ENCODE data around the gene NUTF2.
A peak's percentile ranks its signal among the peaks of the same experiment; 100 is the strongest.
"Not testable (repeated sequence)": the region's sequence is repeated elsewhere in the genome, so short reads cannot be mapped to it uniquely, and the experiment has no call there.

The NUTF2 gene

GRCh38 chr16:67841198-67841815, 5.4 kb upstream of the NUTF2 start:
- no peak for DNase-seq

GRCh38 chr16:67841816-67842508, 4.8 kb upstream of the NUTF2 start, which contains the start of gene THAP11:
TSS of gene THAP11 (plus strand) at chr16:67842320. CDS start at chr16:67842555, 235 bp downstream.
- peak; percentile 83 for DNase-seq

- DNase-seq, result no peak
Observed at GRCh38 chr16:67842509-67843342, 4.0 kb upstream of the NUTF2 start.

- no peak for DNase-seq
Observed at GRCh38 chr16:67843343-67843765, 3.4 kb upstream of the NUTF2 start.

- no peak for DNase-seq
Observed at GRCh38 chr16:67844497-67844896, 2.2 kb upstream of the NUTF2 start.

- no peak for DNase-seq
Observed at GRCh38 chr16:67845291-67846062, 1.3 kb upstream of the NUTF2 start.

GRCh38 chr16:67846063-67846319, 742 bp upstream of the NUTF2 start:
- DNase-seq, result no peak

- no peak for DNase-seq
Observed at GRCh38 chr16:67847064-67847861, 530 bp downstream of the NUTF2 start, which contains the start of gene CENPT. TSS of gene CENPT (minus strand) at chr16:67847693. CDS start at chr16:67833859, 13,834 bp downstream.

GRCh38 chr16:67848118-67848517, 1.4 kb downstream of the NUTF2 start:
- DNase-seq, result no peak

- no peak for DNase-seq
Observed at GRCh38 chr16:67853670-67854069, 6.9 kb downstream of the NUTF2 start.

- no peak for DNase-seq
Observed at GRCh38 chr16:67855789-67856188, 9.1 kb downstream of the NUTF2 start.

GRCh38 chr16:67856927-67857546, 10.3 kb downstream of the NUTF2 start:
- DNase-seq, result no peak

- DNase-seq, result peak; percentile 70
Observed at GRCh38 chr16:67857547-67858233, 11.0 kb downstream of the NUTF2 start.

- DNase-seq, result no peak
Observed at GRCh38 chr16:67858500-67858899, 11.8 kb downstream of the NUTF2 start.

- no peak for DNase-seq
Observed at GRCh38 chr16:67860589-67861398, 14.1 kb downstream of the NUTF2 start.

- no peak for DNase-seq
Observed at GRCh38 chr16:67861877-67862276, 15.1 kb downstream of the NUTF2 start.

- DNase-seq, result no peak
Observed at GRCh38 chr16:67862623-67863583, 16.2 kb downstream of the NUTF2 start.

- not testable (repeated sequence) for DNase-seq
Observed at GRCh38 chr16:67864044-67864443, 17.3 kb downstream of the NUTF2 start.

GRCh38 chr16:67864594-67864993, 17.9 kb downstream of the NUTF2 start:
- DNase-seq, result no peak
